Stimulated activated CD8-positive, alpha-beta memory T cell treated with anti-CD3 and anti-CD28 coated beads, Interleukin-7, amount 100 ng/mL, for 48 hours (primary cell): ENCODE measurements around the gene MYO3B.

Source experiments
- DNase-seq, 2 donors: peaks; one replicate each; pipeline ENCODE4 v3.0.0-alpha.2; 2020; ENCODE audit warnings: low read depth in 1 of 2; ENCODE audit errors: extremely low read depth in 1 of 2

Gene MYO3B

GRCh38 chr2:170235860-170236679 lies 58.1 kb downstream of the MYO3B start:
- DNase-seq, result no peak

GRCh38 chr2:170236680-170237047 lies 58.7 kb downstream of the MYO3B start:
- DNase-seq, result no peak

- DNase-seq, result no peak
Observed at GRCh38 chr2:170237572-170238120, 59.7 kb downstream of the MYO3B start.

- no peak for DNase-seq
Observed at GRCh38 chr2:170238776-170239175, 60.8 kb downstream of the MYO3B start.

- no peak for DNase-seq
Observed at GRCh38 chr2:170240629-170241028, 62.7 kb downstream of the MYO3B start.

GRCh38 chr2:170241756-170242155 lies 63.8 kb downstream of the MYO3B start:
- DNase-seq, result no peak

- DNase-seq, result no peak
Observed at GRCh38 chr2:170243118-170243837, 65.3 kb downstream of the MYO3B start.

GRCh38 chr2:170243898-170244297 lies 66.0 kb downstream of the MYO3B start:
- DNase-seq, result no peak

GRCh38 chr2:170244555-170244954 lies 66.6 kb downstream of the MYO3B start:
- DNase-seq, result no peak

- no peak for DNase-seq
Observed at GRCh38 chr2:170245312-170245711, 67.4 kb downstream of the MYO3B start.

- no peak for DNase-seq
Observed at GRCh38 chr2:170247333-170247732, 69.4 kb downstream of the MYO3B start.

GRCh38 chr2:170247882-170248393 lies 70.0 kb downstream of the MYO3B start:
- DNase-seq, result no peak

- no peak for DNase-seq
Observed at GRCh38 chr2:170248574-170249393, 70.8 kb downstream of the MYO3B start.

- no peak for DNase-seq
Observed at GRCh38 chr2:170249761-170250160, 71.8 kb downstream of the MYO3B start.

- DNase-seq, result no peak
Observed at GRCh38 chr2:170250584-170250983, 72.6 kb downstream of the MYO3B start.

GRCh38 chr2:170252414-170252813 lies 74.5 kb downstream of the MYO3B start:
- no peak for DNase-seq

GRCh38 chr2:170253721-170254230 lies 75.8 kb downstream of the MYO3B start:
- DNase-seq, result no peak

GRCh38 chr2:170254293-170254732 lies 76.4 kb downstream of the MYO3B start:
- no peak for DNase-seq

- DNase-seq, result no peak
Observed at GRCh38 chr2:170255137-170255536, 77.2 kb downstream of the MYO3B start.

GRCh38 chr2:170255971-170256370 lies 78.0 kb downstream of the MYO3B start:
- DNase-seq, result no peak

- DNase-seq, result no peak
Observed at GRCh38 chr2:170258382-170258781, 80.4 kb downstream of the MYO3B start.
